HT1080 (cell line): ENCODE results near the gene ARL6. TPM values are rescaled to one million over a fixed set of nuclear protein-coding genes. Genes with fewer than 3 reads are reported as not detected.
"Not testable (repeated sequence)": the region's sequence is repeated elsewhere in the genome, so short reads cannot be mapped to it uniquely, and the experiment has no call there.

Source experiments
- DNase-seq: peaks from one replicate; pipeline ENCODE4 v3.0.0-alpha.2; 2015; ENCODE audit warnings: low read depth
- total RNA-seq: library from RNA; depleted of rRNA; stranded (reverse); fragments of >200 nt; shearing (Covaris generic); gene quantifications from 2 replicates; pipeline ENCODE4 v1.2.3, GENCODE V29; 2014; rRNA removed

ARL6 gene
- total RNA-seq, 1 experiment from 2014 or later = 7.3 TPM

GRCh38 chr3:97821287-97821773 is 56.8 kb downstream of the ARL6 start:
- no peak for DNase-seq

- DNase-seq = peak; percentile 80
Measured at GRCh38 chr3:97821774-97822358, 57.3 kb downstream of the ARL6 start, which contains the start of gene CRYBG3. Gene CRYBG3 (plus strand): TSS chr3:97822011. CDS start chr3:97822207, 196 bp downstream.

GRCh38 chr3:97822359-97822775 is 57.8 kb downstream of the ARL6 start:
- DNase-seq = peak; percentile 37

GRCh38 chr3:97823046-97824004 is 58.8 kb downstream of the ARL6 start:
- DNase-seq = no peak

GRCh38 chr3:97825101-97825500 is 60.5 kb downstream of the ARL6 start:
- no peak for DNase-seq

GRCh38 chr3:97827741-97828471 is 63.3 kb downstream of the ARL6 start:
- no peak for DNase-seq

GRCh38 chr3:97829198-97829597 is 64.6 kb downstream of the ARL6 start:
- no peak for DNase-seq

- DNase-seq = no peak
Measured at GRCh38 chr3:97830638-97831037, 66.1 kb downstream of the ARL6 start.

- no peak for DNase-seq
Measured at GRCh38 chr3:97831140-97831539, 66.6 kb downstream of the ARL6 start.

- not testable (repeated sequence) for DNase-seq
Measured at GRCh38 chr3:97833184-97833583, 68.6 kb downstream of the ARL6 start.

GRCh38 chr3:97835761-97836160 is 71.2 kb downstream of the ARL6 start:
- DNase-seq = peak; percentile 79

- no peak for DNase-seq
Measured at GRCh38 chr3:97838393-97838792, 73.8 kb downstream of the ARL6 start.

GRCh38 chr3:97839944-97840343 is 75.4 kb downstream of the ARL6 start:
- no peak for DNase-seq

- no peak for DNase-seq
Measured at GRCh38 chr3:97841304-97841703, 76.7 kb downstream of the ARL6 start.

- DNase-seq = no peak
Measured at GRCh38 chr3:97841956-97842355, 77.4 kb downstream of the ARL6 start.

- DNase-seq = no peak
Measured at GRCh38 chr3:97848779-97849178, 84.2 kb downstream of the ARL6 start.

Other genes with a start within 250 kb of the ARL6 start
- 10.9 and 12.4 TPM in 2 replicates for gene CRYBG3, start 57.3 kb downstream of the ARL6 start, total RNA-seq
- gene RIOX2, start 207.7 kb downstream of the ARL6 start, total RNA-seq = 39.4 and 43.1 TPM in 2 replicates